Karpas-422 (cell line): Measurements from ENCODE around the gene NHEJ1. TPM values are rescaled to one million over a fixed set of nuclear protein-coding genes. Genes with fewer than 3 reads are reported as not detected.

ENCODE experiments used
- DNase-seq: peaks from one replicate; pipeline ENCODE4 v3.0.0-alpha.2; 2015
- H2AFZ ChIP-seq: fragments of 200-600 bp; sonication (generic); 2 replicates; pipeline ENCODE4 v1.6.1; 2014; ENCODE audit warnings: antibody characterized with exemption, low read length, mixed read lengths
- H3K27ac ChIP-seq: fragments of 200-600 bp; sonication (generic); 2 replicates; pipeline ENCODE4 v1.5.1; 2014; ENCODE audit warnings: mild to moderate bottlenecking, low read length, moderate library complexity
- H3K27me3 ChIP-seq: fragments of 200-600 bp; sonication (generic); 2 replicates; pipeline ENCODE4 v1.6.1; 2014; ENCODE audit warnings: low read length, mixed read lengths
- H3K36me3 ChIP-seq: fragments of 200-600 bp; sonication (generic); 2 replicates; pipeline ENCODE4 v1.6.1; 2014; ENCODE audit warnings: low read length, mixed read lengths; ENCODE audit not compliant: insufficient read depth
- H3K4me1 ChIP-seq: fragments of 200-600 bp; sonication (generic); 2 replicates; pipeline ENCODE4 v1.6.1; 2014; ENCODE audit warnings: mild to moderate bottlenecking, low read length, mixed read lengths
- H3K4me2 ChIP-seq: fragments of 200-600 bp; sonication (generic); 2 replicates; pipeline ENCODE4 v1.6.1; 2014; ENCODE audit warnings: low read length, low read depth, mild to moderate bottlenecking; ENCODE audit not compliant: poor library complexity, severe bottlenecking
- H3K4me3 ChIP-seq: fragments of 200-600 bp; sonication (generic); 2 replicates; pipeline ENCODE4 v1.5.1; 2014; ENCODE audit warnings: mild to moderate bottlenecking, antibody characterized with exemption, low read length, mixed read lengths
- H3K79me2 ChIP-seq: fragments of 200-600 bp; sonication (generic); 2 replicates; pipeline ENCODE4 v1.6.1; 2014; ENCODE audit warnings: mild to moderate bottlenecking, low read length, mixed read lengths
- H3K9ac ChIP-seq: fragments of 200-600 bp; sonication (generic); 2 replicates; pipeline ENCODE4 v1.6.0; 2014; ENCODE audit warnings: low read length
- H3K9me2 ChIP-seq: fragments of 200-600 bp; sonication (generic), shearing (Covaris generic); replicated peaks from 2 replicates; pipeline ENCODE4 v1.6.0; 2014; ENCODE audit warnings: mild to moderate bottlenecking, low read length, moderate library complexity; ENCODE audit not compliant: insufficient read depth
- H3K9me3 ChIP-seq: fragments of 300-700, 200-600 bp; sonication (generic); 2 replicates; pipeline ENCODE4 v1.6.1; 2014; ENCODE audit warnings: low read length, mixed read lengths
- H4K20me1 ChIP-seq: fragments of 200-600 bp; sonication (generic); 2 replicates; pipeline ENCODE4 v1.6.1; 2014; ENCODE audit warnings: mild to moderate bottlenecking, antibody characterized with exemption, low read length, low read depth; ENCODE audit not compliant: insufficient read depth
- total RNA-seq: library from RNA; depleted of rRNA; stranded (reverse); fragments of >200 nt; shearing (Covaris generic); gene quantifications from 2 replicates; pipeline ENCODE4 v1.2.3, GENCODE V29; 2014; ENCODE audit warnings: low replicate concordance

The NHEJ1 gene
- total RNA-seq, 1 experiment from 2014 or later, result 21.5 TPM

GRCh38 chr2:219127037-219127635 is 33.5 kb downstream of the NHEJ1 start:
- Histone ChIP-seq H3K4me1 (no peaks in the 10 kb centered on the region), H2AFZ (no peak overlapping the region), H3K27me3 (no peaks in the 10 kb centered on the region), H3K9me3 (no peaks in the 10 kb centered on the region), H3K9ac (no peak overlapping the region), H3K4me3 (no peak overlapping the region), H3K9me2 (no peaks in the 10 kb centered on the region), H3K27ac (no peak overlapping the region), H3K4me2 (no peak overlapping the region), H4K20me1 (no peaks in the 10 kb centered on the region), H3K36me3 (no peaks in the 10 kb centered on the region), H3K79me2 (no peaks in the 10 kb centered on the region)
- DNase-seq, result no peak

GRCh38 chr2:219126555-219126954 is 34.1 kb downstream of the NHEJ1 start:
- H3K27me3 ChIP-seq, result no peaks in the 10 kb centered on the region
- no peaks in the 10 kb centered on the region for H3K4me1 ChIP-seq
- no peaks in the 10 kb centered on the region for H3K36me3 ChIP-seq
- H3K9ac ChIP-seq, result no peak overlapping the region
- H3K9me3 ChIP-seq, result no peaks in the 10 kb centered on the region
- H3K4me2 ChIP-seq, result no peak overlapping the region
- H2AFZ ChIP-seq, result no peak overlapping the region
- DNase-seq, result no peak
- H4K20me1 ChIP-seq, result no peaks in the 10 kb centered on the region
- H3K9me2 ChIP-seq, result no peaks in the 10 kb centered on the region
- H3K4me3 ChIP-seq, result no peak overlapping the region
- no peak overlapping the region for H3K27ac ChIP-seq
- H3K79me2 ChIP-seq, result no peaks in the 10 kb centered on the region

- Histone ChIP-seq H3K4me3 (no peak overlapping the region), H3K4me2 (no peak overlapping the region)
These were observed 34.7 kb downstream of the NHEJ1 start for GRCh38 chr2:219125886-219126270.

GRCh38 chr2:219125225-219125885 is 35.3 kb downstream of the NHEJ1 start:
- Histone ChIP-seq H3K27ac (no peak overlapping the region), H3K27me3 (no peaks in the 10 kb centered on the region), H4K20me1 (no peaks in the 10 kb centered on the region), H3K9me3 (no peaks in the 10 kb centered on the region), H3K79me2 (no peaks in the 10 kb centered on the region), H3K9me2 (no peaks in the 10 kb centered on the region), H2AFZ (no peak overlapping the region), H3K4me2 (no peak overlapping the region), H3K4me3 (no peak overlapping the region), H3K4me1 (no peaks in the 10 kb centered on the region), H3K9ac (no peak overlapping the region), H3K36me3 (no peaks in the 10 kb centered on the region)
- DNase-seq, result no peak

More at GRCh38 chr2:219125886-219126270, 34.7 kb downstream of the NHEJ1 start:
- Histone ChIP-seq H3K36me3 (no peaks in the 10 kb centered on the region), H3K27ac (no peak overlapping the region), H3K9me2 (no peaks in the 10 kb centered on the region), H3K79me2 (no peaks in the 10 kb centered on the region), H3K27me3 (no peaks in the 10 kb centered on the region), H3K9me3 (no peaks in the 10 kb centered on the region), H3K9ac (no peak overlapping the region), H4K20me1 (no peaks in the 10 kb centered on the region), H3K4me1 (no peaks in the 10 kb centered on the region), H2AFZ (no peak overlapping the region)
- DNase-seq, result no peak

GRCh38 chr2:219124381-219125110 is 36.1 kb downstream of the NHEJ1 start:
- no peaks in the 10 kb centered on the region for H3K4me1 ChIP-seq
- H4K20me1 ChIP-seq, result no peaks in the 10 kb centered on the region
- no peaks in the 10 kb centered on the region for H3K36me3 ChIP-seq
- no peaks in the 10 kb centered on the region for H3K9me2 ChIP-seq
- DNase-seq, result no peak
- no peaks in the 10 kb centered on the region for H3K27me3 ChIP-seq
- no peak overlapping the region for H3K9ac ChIP-seq
- no peak overlapping the region for H3K4me2 ChIP-seq
- H3K27ac ChIP-seq, result no peak overlapping the region
- H3K79me2 ChIP-seq, result no peaks in the 10 kb centered on the region
- no peaks in the 10 kb centered on the region for H3K9me3 ChIP-seq
- no peak overlapping the region for H2AFZ ChIP-seq
- no peak overlapping the region for H3K4me3 ChIP-seq

- DNase-seq, result no peak
- no peak overlapping the region for H2AFZ ChIP-seq
- no peak overlapping the region for H3K9ac ChIP-seq
- no peaks in the 10 kb centered on the region for H3K79me2 ChIP-seq
- H3K9me2 ChIP-seq, result no peaks in the 10 kb centered on the region
- H3K9me3 ChIP-seq, result no peaks in the 10 kb centered on the region
- H3K27ac ChIP-seq, result no peak overlapping the region
- no peaks in the 10 kb centered on the region for H3K4me1 ChIP-seq
- no peaks in the 10 kb centered on the region for H3K36me3 ChIP-seq
- H3K4me2 ChIP-seq, result no peak overlapping the region
- peaks cover 5% of the 10 kb centered on the region; the same call in 1 of the 2 replicates for H4K20me1 ChIP-seq
- H3K27me3 ChIP-seq, result no peaks in the 10 kb centered on the region
- H3K4me3 ChIP-seq, result no peak overlapping the region
These were observed 37.1 kb downstream of the NHEJ1 start for GRCh38 chr2:219123356-219124135.

- Histone ChIP-seq H3K27ac (no peak overlapping the region), H3K4me3 (no peak overlapping the region), H3K9me3 (no peaks in the 10 kb centered on the region), H4K20me1 (peaks cover 5% of the 10 kb centered on the region; the same call in 1 of the 2 replicates), H3K4me2 (no peak overlapping the region), H3K9ac (no peak overlapping the region), H3K9me2 (no peaks in the 10 kb centered on the region), H2AFZ (no peak overlapping the region), H3K4me1 (no peaks in the 10 kb centered on the region), H3K79me2 (no peaks in the 10 kb centered on the region), H3K27me3 (no peaks in the 10 kb centered on the region), H3K36me3 (no peaks in the 10 kb centered on the region)
- no peak for DNase-seq
These were observed 38.2 kb downstream of the NHEJ1 start for GRCh38 chr2:219122202-219122980.
